ENCODE data around the gene NEURL1B.

NEURL1B gene

GRCh38 chr5:172732201-172732865, 91.3 kb downstream of the NEURL1B start:
- DNase-seq (ENCODE audit: low read depth in 2 of 2), result no peak

GRCh38 chr5:172733131-172733973, 92.3 kb downstream of the NEURL1B start:
- DNase-seq (ENCODE audit: low read depth in 2 of 2), result no peak

GRCh38 chr5:172733974-172734346, 92.9 kb downstream of the NEURL1B start:
- DNase-seq (ENCODE audit: low read depth in 2 of 2), result no peak

DNA sequence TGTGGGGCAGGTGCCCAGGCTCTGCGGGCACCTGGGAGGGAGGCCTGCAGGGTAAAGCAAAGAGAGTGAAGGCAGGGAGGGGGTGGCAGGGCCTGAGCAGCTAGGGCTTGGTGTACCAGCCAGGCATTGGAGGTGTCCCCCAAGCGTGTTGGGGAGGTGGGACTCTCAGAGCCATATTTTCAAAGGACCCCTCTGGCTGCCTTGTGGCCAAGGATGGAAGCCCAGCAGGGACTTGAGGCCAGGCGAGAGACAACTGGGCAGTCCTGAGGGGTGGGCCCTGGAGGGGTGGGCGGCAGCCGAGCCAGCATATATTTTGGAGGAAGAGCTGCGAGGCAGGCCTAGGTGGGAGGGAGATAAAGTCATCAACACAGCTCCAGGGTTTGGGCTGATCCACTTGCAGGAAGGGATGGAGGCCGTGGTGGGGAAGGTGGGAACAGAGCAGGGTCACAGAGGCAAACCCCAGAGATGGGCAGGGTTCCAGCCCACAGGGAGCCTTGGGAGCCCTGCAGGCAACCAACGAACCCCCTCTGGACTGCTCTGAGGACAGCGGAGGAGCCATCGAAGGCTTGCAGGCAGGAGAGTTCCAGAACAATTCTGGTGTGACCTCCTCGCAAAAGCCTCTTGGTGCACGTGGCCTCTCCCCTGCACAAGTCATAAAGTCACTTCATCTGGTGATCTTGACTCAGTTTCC, 94.2 kb downstream of the NEURL1B start:
- no peak for DNase-seq (ENCODE audit: low read depth in 2 of 2)

GRCh38 chr5:172736508-172737135, 95.6 kb downstream of the NEURL1B start:
- no peak for DNase-seq (ENCODE audit: low read depth in 2 of 2)

DNA sequence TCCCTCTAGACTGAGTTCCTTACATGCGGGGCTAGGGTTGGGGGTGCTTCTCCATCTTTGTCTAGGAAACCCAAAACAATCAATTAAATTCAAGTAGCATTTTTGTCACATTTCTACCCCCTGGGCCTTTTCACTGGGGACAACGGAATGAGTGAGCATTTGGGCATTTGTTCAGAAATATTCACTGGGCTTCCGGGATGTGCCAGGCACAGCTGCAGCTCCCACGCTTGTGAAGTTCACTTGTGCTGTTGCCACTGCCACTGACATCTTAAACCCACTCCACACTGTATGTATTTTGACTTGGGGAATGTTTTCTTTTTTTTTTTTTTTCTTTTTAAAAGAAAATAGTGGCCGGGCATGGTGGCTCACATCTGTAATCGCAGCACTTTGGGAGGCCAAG, 98.3 kb downstream of the NEURL1B start:
- no peak for DNase-seq (ENCODE audit: low read depth in 2 of 2)

DNA sequence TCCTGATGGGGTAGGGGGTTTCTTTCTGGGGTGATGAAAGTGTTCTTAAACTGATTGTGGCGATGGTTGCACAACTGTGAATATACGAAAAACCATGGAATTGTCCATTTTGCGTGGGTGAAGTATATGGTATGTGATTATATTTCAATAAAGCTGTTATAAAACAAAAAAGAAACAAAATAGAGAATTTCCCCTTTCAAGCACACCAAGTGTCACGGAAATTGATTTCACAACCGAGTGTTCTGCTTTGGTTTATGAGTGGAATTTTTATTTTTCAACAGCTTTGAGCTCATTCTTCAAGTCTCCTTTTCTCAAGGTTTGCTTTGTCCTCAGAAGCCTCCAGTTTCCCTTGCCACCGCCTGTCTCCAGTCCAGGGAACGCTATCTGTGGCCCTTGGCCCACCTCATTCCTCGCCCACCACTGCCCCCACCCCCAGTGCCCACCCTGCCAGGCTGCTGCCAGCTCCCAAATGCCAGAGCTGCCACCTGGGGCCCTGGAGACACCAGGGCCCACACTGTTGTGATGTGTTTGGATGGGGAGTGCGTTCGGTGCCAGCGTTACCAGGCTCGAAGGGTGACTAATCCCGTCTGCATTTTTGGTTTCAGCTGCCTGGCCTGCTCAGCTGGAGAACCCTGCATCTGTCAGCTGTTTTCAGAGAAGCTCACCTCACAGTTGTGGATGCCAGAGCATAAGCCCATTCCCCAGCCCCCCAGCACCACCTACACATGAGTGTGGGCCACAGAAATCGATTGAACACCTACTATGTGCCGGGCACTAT, 99.6 kb downstream of the NEURL1B start:
- no peak for DNase-seq (ENCODE audit: low read depth in 2 of 2)
